ENCODE data around the gene ZDHHC7. TPM values are rescaled to one million over a fixed set of nuclear protein-coding genes. Genes with fewer than 3 reads are reported as not detected.

ZDHHC7 gene
- total RNA-seq, 1 donor from 2014 or later: 37.3 TPM

GRCh38 chr16:84995663-84996062 is 15.7 kb downstream of the ZDHHC7 start:
- peaks cover 54% of the 10 kb centered on the region for H3K4me1 ChIP-seq
- no peaks in the 10 kb centered on the region for H3K27me3 ChIP-seq
- H3K27ac ChIP-seq: peak overlapping the region; percentile 97
- no peak for DNase-seq (ENCODE audit: extremely low spot score in 2 of 2)
- H3K4me3 ChIP-seq: no peak overlapping the region
- TF ChIP-seq POLR2AphosphoS5 (IDR thresholded peaks at IDR 0.05; ENCODE audit: insufficient read depth in 1 of 2, low read depth in 1 of 2) (no peak), CTCF (IDR thresholded peaks at IDR 0.05) (no peak), POLR2A (IDR thresholded peaks at IDR 0.05) (no peak)
- H3K36me3 ChIP-seq: peaks cover 0 to 12% of the 10 kb centered on the region in 2 donors
- intact Hi-C loops (cut with DNase I): no loop called here
- no peaks in the 10 kb centered on the region for H3K9me3 ChIP-seq

GRCh38 chr16:84993926-84994325 is 17.4 kb downstream of the ZDHHC7 start:
- Histone ChIP-seq H3K9me3 (no peaks in the 10 kb centered on the region), H3K4me3 (no peak overlapping the region), H3K36me3 (peaks cover 0 to 29% of the 10 kb centered on the region in 2 donors), H3K27me3 (no peaks in the 10 kb centered on the region), H3K27ac (peak overlapping the region; percentile 97), H3K4me1 (peaks cover 42% of the 10 kb centered on the region)
- intact Hi-C loops (cut with DNase I): no loop called here
- DNase-seq (ENCODE audit: extremely low spot score in 2 of 2): no peak
- no peak for TF ChIP-seq POLR2A (IDR thresholded peaks at IDR 0.05)
- TF ChIP-seq POLR2AphosphoS5 (IDR thresholded peaks at IDR 0.05; ENCODE audit: insufficient read depth in 1 of 2, low read depth in 1 of 2): no peak
- no peak for TF ChIP-seq CTCF (IDR thresholded peaks at IDR 0.05)

- no peak for DNase-seq (ENCODE audit: extremely low spot score in 2 of 2)
- Histone ChIP-seq H3K27me3 (no peaks in the 10 kb centered on the region), H3K27ac (peak overlapping the region; percentile 97), H3K36me3 (peaks cover 0 to 41% of the 10 kb centered on the region in 2 donors), H3K4me1 (peaks cover 42% of the 10 kb centered on the region), H3K4me3 (no peak overlapping the region), H3K9me3 (no peaks in the 10 kb centered on the region)
- intact Hi-C loops (cut with DNase I): no loop called here
- TF ChIP-seq CTCF (IDR thresholded peaks at IDR 0.05) (no peak), POLR2A (IDR thresholded peaks at IDR 0.05) (no peak), POLR2AphosphoS5 (IDR thresholded peaks at IDR 0.05; ENCODE audit: insufficient read depth in 1 of 2, low read depth in 1 of 2) (peak in 1 of 2 donors; percentile 19)
Measured at GRCh38 chr16:84992717-84993075, 18.6 kb downstream of the ZDHHC7 start.

GRCh38 chr16:84990782-84991181 is 20.6 kb downstream of the ZDHHC7 start:
- no peaks in the 10 kb centered on the region for H3K9me3 ChIP-seq
- H3K4me1 ChIP-seq: peaks cover 48% of the 10 kb centered on the region
- intact Hi-C loops (cut with DNase I): no loop called here
- H3K27ac ChIP-seq: peak overlapping the region; percentile 97
- H3K27me3 ChIP-seq: no peaks in the 10 kb centered on the region
- H3K36me3 ChIP-seq: peaks cover 0 to 51% of the 10 kb centered on the region in 2 donors
- no peak for TF ChIP-seq POLR2AphosphoS5 (IDR thresholded peaks at IDR 0.05; ENCODE audit: insufficient read depth in 1 of 2, low read depth in 1 of 2)
- no peak for TF ChIP-seq CTCF (IDR thresholded peaks at IDR 0.05)
- TF ChIP-seq POLR2A (IDR thresholded peaks at IDR 0.05): no peak
- no peak overlapping the region for H3K4me3 ChIP-seq
- no peak for DNase-seq (ENCODE audit: extremely low spot score in 2 of 2)

GRCh38 chr16:84989749-84990620 is 21.4 kb downstream of the ZDHHC7 start:
- TF ChIP-seq POLR2A (IDR thresholded peaks at IDR 0.05): no peak
- TF ChIP-seq POLR2AphosphoS5 (IDR thresholded peaks at IDR 0.05; ENCODE audit: insufficient read depth in 1 of 2, low read depth in 1 of 2): no peak
- H3K27me3 ChIP-seq: no peaks in the 10 kb centered on the region
- peaks cover 48% of the 10 kb centered on the region for H3K4me1 ChIP-seq
- peaks cover 0 to 51% of the 10 kb centered on the region in 2 donors for H3K36me3 ChIP-seq
- DNase-seq (ENCODE audit: extremely low spot score in 2 of 2): no peak
- intact Hi-C loops (cut with DNase I): no loop called here
- H3K27ac ChIP-seq: peak overlapping the region; percentile 97
- no peaks in the 10 kb centered on the region for H3K9me3 ChIP-seq
- H3K4me3 ChIP-seq: no peak overlapping the region

All from vagina (tissue), 2 donors.